ENCODE measurements around the gene SENP7. TPM values are rescaled to one million over a fixed set of nuclear protein-coding genes. Genes with fewer than 3 reads are reported as not detected.

SENP7 gene
- total RNA-seq, 2 experiments from 2014 or later: 17.7 to 19.5 TPM

DNA sequence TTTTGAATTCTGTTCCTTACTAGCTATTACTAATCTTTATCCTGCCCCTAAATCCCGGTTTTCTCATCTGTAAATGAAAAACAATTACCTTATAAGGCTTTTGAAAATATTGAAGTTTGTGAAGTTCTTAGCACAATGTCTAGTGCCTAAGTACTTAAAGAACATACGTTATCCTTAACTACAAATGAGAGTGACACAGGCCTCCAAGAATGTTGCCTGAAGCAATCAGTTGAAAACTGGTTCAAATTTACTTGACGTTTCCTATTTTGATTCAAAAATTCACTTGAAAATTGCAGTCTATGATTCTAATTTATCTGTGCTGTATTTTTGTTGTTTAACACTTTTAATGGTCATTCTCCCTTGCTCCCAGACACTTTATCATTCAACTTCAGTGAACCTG is 3.2 kb downstream of the SENP7 start:
- intact Hi-C loops (cut with micrococcal nuclease; ENCODE audit: unreplicated experiment): no loop called here
- Histone ChIP-seq H2AFZ (ENCODE audit: low read length) (no peak overlapping the region), H3K79me2 (ENCODE audit: insufficient read depth, low read depth, low read length) (peaks cover 17% of the 10 kb centered on the region), H3K4me2 (ENCODE audit: low read length) (no peak overlapping the region), H3K4me3 (ENCODE audit: low read depth, low read length, poor library complexity, severe bottlenecking) (no peak overlapping the region), H4K20me1 (ENCODE audit: insufficient read depth, low read length) (no peaks in the 10 kb centered on the region), H3K4me1 (ENCODE audit: insufficient read depth, low read length, poor library complexity, severe bottlenecking) (peaks cover 13% of the 10 kb centered on the region), H3K36me3 (ENCODE audit: insufficient read depth, low read length) (no peaks in the 10 kb centered on the region), H3K9me2 (ENCODE audit: insufficient read depth, low read length) (no peaks in the 10 kb centered on the region), H3K27ac (ENCODE audit: low read depth, low read length, poor library complexity, severe bottlenecking) (no peak overlapping the region), H3K9me3 (ENCODE audit: low read length) (no peaks in the 10 kb centered on the region)
- no TSS peak for BruUV-seq (replicated peaks)
- ChIA-PET POLR2A (interaction anchor here (0.5 to 1.6 kb wide), 6 partner anchors 9 to 65 kb away, joined by 3 to 5 read pairs (median 3); partner anchors contain the start of gene PCNP), CTCF (ENCODE audit: unreplicated experiment) (no interaction called here)
- TF ChIP-seq EZH2phosphoT487 (IDR thresholded peaks at IDR 0.05; ENCODE audit: borderline replicate concordance, low read depth, low read length): no peak
- TF ChIP-seq CTCF (conservative IDR thresholded peaks at IDR 0.05; ENCODE audit: low read length): no peak
- no peak for DNase-seq (ENCODE audit: low spot score)

GRCh38 chr3:101509281-101509680 is 3.7 kb downstream of the SENP7 start:
- H3K36me3 ChIP-seq (ENCODE audit: insufficient read depth, low read length): no peaks in the 10 kb centered on the region
- H3K4me2 ChIP-seq (ENCODE audit: low read length): no peak overlapping the region
- ChIA-PET POLR2A (interaction anchor here (0.5 to 1.6 kb wide), 8 partner anchors 9 to 579 kb away, joined by 3 to 5 read pairs (median 3); partner anchors contain the start of gene PCNP), CTCF (ENCODE audit: unreplicated experiment) (no interaction called here)
- peaks cover 20% of the 10 kb centered on the region for H3K79me2 ChIP-seq (ENCODE audit: insufficient read depth, low read depth, low read length)
- no peak overlapping the region for H2AFZ ChIP-seq (ENCODE audit: low read length)
- no peak for DNase-seq (ENCODE audit: low spot score)
- no peaks in the 10 kb centered on the region for H3K9me2 ChIP-seq (ENCODE audit: insufficient read depth, low read length)
- no peaks in the 10 kb centered on the region for H4K20me1 ChIP-seq (ENCODE audit: insufficient read depth, low read length)
- H3K4me3 ChIP-seq (ENCODE audit: low read depth, low read length, poor library complexity, severe bottlenecking): no peak overlapping the region
- intact Hi-C loops (cut with micrococcal nuclease; ENCODE audit: unreplicated experiment): no loop called here
- TF ChIP-seq CTCF (conservative IDR thresholded peaks at IDR 0.05; ENCODE audit: low read length) (no peak), EZH2phosphoT487 (IDR thresholded peaks at IDR 0.05; ENCODE audit: borderline replicate concordance, low read depth, low read length) (no peak)
- BruUV-seq (replicated peaks): no TSS peak
- H3K27ac ChIP-seq (ENCODE audit: low read depth, low read length, poor library complexity, severe bottlenecking): no peak overlapping the region
- H3K4me1 ChIP-seq (ENCODE audit: insufficient read depth, low read length, poor library complexity, severe bottlenecking): peaks cover 13% of the 10 kb centered on the region
- H3K9me3 ChIP-seq (ENCODE audit: low read length): no peaks in the 10 kb centered on the region

GRCh38 chr3:101501783-101502182 is 11.2 kb downstream of the SENP7 start:
- H4K20me1 ChIP-seq (ENCODE audit: insufficient read depth, low read length): no peaks in the 10 kb centered on the region
- no peak overlapping the region for H3K4me2 ChIP-seq (ENCODE audit: low read length)
- no peaks in the 10 kb centered on the region for H3K36me3 ChIP-seq (ENCODE audit: insufficient read depth, low read length)
- H3K79me2 ChIP-seq (ENCODE audit: insufficient read depth, low read depth, low read length): 0 out of 2 replicates have a peak, but pooled peaks cover 3% of the 10 kb centered on the region
- CTCF ChIA-PET (ENCODE audit: unreplicated experiment): no interaction called here
- no peak overlapping the region for H3K27ac ChIP-seq (ENCODE audit: low read depth, low read length, poor library complexity, severe bottlenecking)
- no peaks in the 10 kb centered on the region for H3K9me3 ChIP-seq (ENCODE audit: low read length)
- no peak overlapping the region for H3K4me3 ChIP-seq (ENCODE audit: low read depth, low read length, poor library complexity, severe bottlenecking)
- TF ChIP-seq CTCF (conservative IDR thresholded peaks at IDR 0.05; ENCODE audit: low read length) (no peak), EZH2phosphoT487 (IDR thresholded peaks at IDR 0.05; ENCODE audit: borderline replicate concordance, low read depth, low read length) (no peak)
- no peak overlapping the region for H2AFZ ChIP-seq (ENCODE audit: low read length)
- POLR2A ChIA-PET: no interaction called here
- DNase-seq (ENCODE audit: low spot score): no peak
- no peaks in the 10 kb centered on the region for H3K4me1 ChIP-seq (ENCODE audit: insufficient read depth, low read length, poor library complexity, severe bottlenecking)
- H3K9me2 ChIP-seq (ENCODE audit: insufficient read depth, low read length): no peaks in the 10 kb centered on the region
- intact Hi-C loops (cut with micrococcal nuclease; ENCODE audit: unreplicated experiment): no loop called here
- BruUV-seq (replicated peaks): no TSS peak
